Hematopoietic multipotent progenitor cell treated with erythropoietin and hydrocortisone succinate and interleukin-3 and kit ligand, for 6 days (in vitro differentiated cells): ENCODE measurements around the gene SPATA32.
"Not testable (repeated sequence)": the region's sequence is repeated elsewhere in the genome, so short reads cannot be mapped to it uniquely, and the experiment has no call there.

Experiments used
- DNase-seq: peaks from one replicate; pipeline ENCODE4 v3.0.0-alpha.2; 2015

Gene SPATA32

GRCh38 chr17:45261577-45262515 lies at the start of gene SPATA32:
TSS of gene SPATA32 (minus strand) at chr17:45262094. CDS start at chr17:45262016, 78 bp downstream.
- DNase-seq, result peak; percentile 75

- DNase-seq, result peak; percentile 16
Observed at GRCh38 chr17:45311401-45311759, 49.5 kb upstream of the SPATA32 start.

- peak; percentile 79 for DNase-seq
Observed at GRCh38 chr17:45310380-45311324, 48.8 kb upstream of the SPATA32 start.

GRCh38 chr17:45309400-45309799 lies 47.5 kb upstream of the SPATA32 start:
- DNase-seq, result no peak

GRCh38 chr17:45308840-45309239 lies 46.9 kb upstream of the SPATA32 start:
- no peak for DNase-seq

GRCh38 chr17:45308016-45308365 lies 46.1 kb upstream of the SPATA32 start:
- DNase-seq, result no peak

- DNase-seq, result peak; percentile 55
Observed at GRCh38 chr17:45307290-45308015, 45.6 kb upstream of the SPATA32 start.

- no peak for DNase-seq
Observed at GRCh38 chr17:45306623-45307022, 44.7 kb upstream of the SPATA32 start.

GRCh38 chr17:45306094-45306493 lies 44.2 kb upstream of the SPATA32 start:
- no peak for DNase-seq

- no peak for DNase-seq
Observed at GRCh38 chr17:45305530-45306087, 43.7 kb upstream of the SPATA32 start.

GRCh38 chr17:45302649-45303173 lies 40.8 kb upstream of the SPATA32 start:
- DNase-seq, result no peak

- not testable (repeated sequence) for DNase-seq
Observed at GRCh38 chr17:45302220-45302619, 40.3 kb upstream of the SPATA32 start.

GRCh38 chr17:45301674-45302073 lies 39.8 kb upstream of the SPATA32 start:
- no peak for DNase-seq

GRCh38 chr17:45300060-45300751 lies 38.3 kb upstream of the SPATA32 start:
- no peak for DNase-seq

GRCh38 chr17:45299361-45299760 lies 37.5 kb upstream of the SPATA32 start:
- peak; percentile 19 for DNase-seq

GRCh38 chr17:45298546-45299285 lies 36.8 kb upstream of the SPATA32 start:
- DNase-seq, result no peak

GRCh38 chr17:45296833-45297124 lies 34.9 kb upstream of the SPATA32 start:
- DNase-seq, result peak; percentile 73

- DNase-seq, result peak; percentile 83
Observed at GRCh38 chr17:45296003-45296832, 34.3 kb upstream of the SPATA32 start.

- no peak for DNase-seq
Observed at GRCh38 chr17:45294506-45294905, 32.6 kb upstream of the SPATA32 start.
